Measurements from ENCODE around the gene ARL6IP6.
"Not testable (repeated sequence)": the region's sequence is repeated elsewhere in the genome, so short reads cannot be mapped to it uniquely, and the experiment has no call there.

- TF ChIP-seq POLR2A (IDR thresholded peaks at IDR 0.05; ENCODE audit: low read length); GATA1 (IDR thresholded peaks at IDR 0.05; ENCODE audit: low read depth, low read length): not testable (repeated sequence)
Measured at GRCh38 chr2:152722639-152723038, 4.2 kb downstream of the ARL6IP6 start.
